SH-SY5Y (cell line): ENCODE data around the gene RPL12.

ENCODE experiments used
- GATA2 ChIP-seq: IDR thresholded peaks from 2 replicates; pipeline ENCODE4 v1.6.1; 2011; ENCODE audit warnings: mild to moderate bottlenecking, low read depth, low read length
- GATA3 ChIP-seq: IDR thresholded peaks from 2 replicates; pipeline ENCODE4 v1.6.1; 2011; ENCODE audit warnings: low read depth, mild to moderate bottlenecking, low read length, moderate library complexity

- TF ChIP-seq GATA2 (no peak), GATA3 (no peak)
Measured at GRCh38 chr9:127445851-127446712, 5.1 kb downstream of the RPL12 start.
